ENCODE results near the gene ESPN. TPM values are rescaled to one million over a fixed set of nuclear protein-coding genes. Genes with fewer than 3 reads are reported as not detected.

The ESPN gene
- polyA plus RNA-seq, 1 experiment: not detected

DNA sequence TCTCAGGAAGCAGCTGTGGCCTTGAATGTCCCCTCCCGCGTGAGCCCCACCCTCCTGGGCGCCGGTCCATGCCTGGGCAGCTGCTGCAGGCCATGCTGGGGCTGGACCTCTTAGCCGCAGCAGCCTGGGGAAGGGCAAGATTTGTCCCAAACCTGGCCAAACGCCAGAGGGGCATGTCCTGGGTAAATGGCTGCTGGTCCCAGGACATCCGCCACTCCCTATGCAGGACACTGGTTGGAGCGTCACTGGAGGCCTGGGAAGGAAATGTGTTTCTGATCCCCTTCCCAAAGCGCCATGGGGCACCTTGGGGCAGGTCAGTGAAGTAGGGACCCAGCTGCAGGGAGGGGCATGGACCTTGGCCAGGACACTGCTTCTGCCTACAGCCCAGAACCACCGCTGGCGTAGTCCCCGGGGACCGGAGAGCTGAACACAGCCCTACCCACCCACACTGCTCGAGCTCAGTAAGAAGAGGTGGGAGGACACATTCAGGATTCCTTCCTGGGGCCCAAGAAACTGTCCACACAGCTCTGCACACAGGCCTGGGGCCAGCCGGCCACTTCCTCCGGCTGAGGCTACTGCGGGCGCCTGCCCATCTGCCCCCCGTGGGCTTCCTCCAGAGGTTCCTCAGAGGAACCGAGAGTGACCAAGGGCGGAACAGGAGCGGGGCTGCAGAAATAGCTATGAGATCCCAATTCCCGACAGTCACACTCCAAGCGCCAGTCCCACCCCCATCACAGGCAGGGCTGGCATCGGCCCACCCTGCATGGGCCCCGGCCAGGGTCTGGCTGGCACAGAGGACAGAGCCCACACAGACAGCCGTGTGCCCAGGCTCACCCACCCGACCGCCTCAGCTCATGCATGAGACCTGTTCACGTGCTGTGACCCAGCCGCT lies 77.7 kb downstream of the ESPN start:
- Histone ChIP-seq H3K27me3 (ENCODE audit: control insufficient read depth, insufficient read depth, low read length) (no peaks in the 10 kb centered on the region), H3K36me3 (ENCODE audit: control insufficient read depth, insufficient read depth, low read length) (no peaks in the 10 kb centered on the region), H3K4me3 (ENCODE audit: low read depth, low read length) (no peak overlapping the region)
- ChIA-PET POLR2A (no interaction called here), CTCF (interaction anchor here (1.1 to 1.4 kb wide), 3 partner anchors 12 to 20 kb away, joined by 3 to 4 read pairs (median 3); no protein-coding TSS in a partner anchor)
- no peak for DNase-seq (ENCODE audit: low read depth)
- TF ChIP-seq, protein P1, sequence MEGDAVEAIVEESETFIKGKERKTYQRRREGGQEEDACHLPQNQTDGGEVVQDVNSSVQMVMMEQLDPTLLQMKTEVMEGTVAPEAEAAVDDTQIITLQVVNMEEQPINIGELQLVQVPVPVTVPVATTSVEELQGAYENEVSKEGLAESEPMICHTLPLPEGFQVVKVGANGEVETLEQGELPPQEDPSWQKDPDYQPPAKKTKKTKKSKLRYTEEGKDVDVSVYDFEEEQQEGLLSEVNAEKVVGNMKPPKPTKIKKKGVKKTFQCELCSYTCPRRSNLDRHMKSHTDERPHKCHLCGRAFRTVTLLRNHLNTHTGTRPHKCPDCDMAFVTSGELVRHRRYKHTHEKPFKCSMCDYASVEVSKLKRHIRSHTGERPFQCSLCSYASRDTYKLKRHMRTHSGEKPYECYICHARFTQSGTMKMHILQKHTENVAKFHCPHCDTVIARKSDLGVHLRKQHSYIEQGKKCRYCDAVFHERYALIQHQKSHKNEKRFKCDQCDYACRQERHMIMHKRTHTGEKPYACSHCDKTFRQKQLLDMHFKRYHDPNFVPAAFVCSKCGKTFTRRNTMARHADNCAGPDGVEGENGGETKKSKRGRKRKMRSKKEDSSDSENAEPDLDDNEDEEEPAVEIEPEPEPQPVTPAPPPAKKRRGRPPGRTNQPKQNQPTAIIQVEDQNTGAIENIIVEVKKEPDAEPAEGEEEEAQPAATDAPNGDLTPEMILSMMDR (IDR thresholded peaks at IDR 0.05; ENCODE audit: insufficient read depth, low read depth, low read length): no peak

DNA sequence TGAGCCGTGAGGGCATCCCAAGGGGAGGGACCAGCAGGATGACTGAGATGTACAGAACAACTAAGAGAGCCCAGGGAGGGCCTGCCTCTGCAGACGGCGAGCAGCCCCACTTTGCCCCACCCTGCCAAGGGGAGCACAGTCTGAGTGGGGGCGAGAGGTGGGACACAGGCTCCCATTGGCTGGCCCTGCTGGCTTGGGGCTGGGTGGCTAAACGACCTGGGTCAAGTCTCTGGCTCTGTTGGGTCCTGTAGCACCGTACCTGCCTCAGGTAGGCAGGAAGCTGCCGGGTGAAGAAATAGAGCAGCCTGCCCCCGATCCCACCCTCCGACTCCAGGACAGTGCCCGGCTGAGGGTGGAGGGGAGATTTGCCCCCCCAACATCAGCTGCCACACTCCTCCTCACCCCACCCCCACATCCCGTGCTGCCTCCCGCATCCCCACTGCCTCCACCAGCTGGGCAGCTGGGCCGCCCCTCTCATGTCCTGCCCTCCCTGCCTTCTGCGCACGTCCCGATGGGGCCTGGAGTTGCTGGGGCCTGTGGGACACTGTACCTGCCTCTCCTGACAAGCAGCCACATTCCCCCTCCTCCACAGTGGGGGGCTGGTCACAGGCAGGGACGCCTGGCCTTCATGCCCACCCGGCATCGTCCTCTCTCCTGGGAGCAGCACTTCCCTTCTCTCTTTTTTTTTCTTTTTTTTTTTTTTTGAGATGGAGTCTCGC lies 79.5 kb downstream of the ESPN start:
- DNase-seq (ENCODE audit: low read depth): no peak
- Histone ChIP-seq H3K36me3 (ENCODE audit: control insufficient read depth, insufficient read depth, low read length) (no peaks in the 10 kb centered on the region), H3K4me3 (ENCODE audit: low read depth, low read length) (no peak overlapping the region), H3K27me3 (ENCODE audit: control insufficient read depth, insufficient read depth, low read length) (no peaks in the 10 kb centered on the region)
- TF ChIP-seq, protein P1 (IDR thresholded peaks at IDR 0.05; ENCODE audit: insufficient read depth, low read depth, low read length): no peak
- CTCF ChIA-PET: interaction anchor here (1.8 kb wide), 1 partner anchor 13 kb away, joined by 3 read pairs; the partner anchor contains the start of gene PLEKHG5
- POLR2A ChIA-PET: no interaction called here

DNA sequence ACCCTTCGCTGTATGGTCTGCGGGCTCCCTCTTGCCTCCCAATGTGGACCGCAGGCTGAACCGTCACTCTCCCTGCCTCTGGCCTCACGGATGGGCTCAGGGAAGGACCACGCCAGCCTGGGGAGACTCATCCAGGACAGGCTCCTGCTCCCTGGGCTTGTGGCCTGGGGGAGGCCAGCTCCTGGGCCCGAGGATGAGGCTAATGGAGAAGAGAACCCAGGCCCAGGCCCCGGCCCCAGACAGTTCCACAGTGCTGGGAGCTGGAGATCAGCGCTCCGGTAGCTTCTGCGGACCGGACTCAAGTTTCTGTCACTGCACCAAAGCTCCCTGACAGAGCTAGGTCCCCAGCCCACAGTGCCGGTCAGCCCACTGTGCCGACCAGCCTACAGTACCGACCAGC lies 80.3 kb downstream of the ESPN start:
- no peaks in the 10 kb centered on the region for H3K27me3 ChIP-seq (ENCODE audit: control insufficient read depth, insufficient read depth, low read length)
- no peak for DNase-seq (ENCODE audit: low read depth)
- no peak overlapping the region for H3K4me3 ChIP-seq (ENCODE audit: low read depth, low read length)
- no peaks in the 10 kb centered on the region for H3K36me3 ChIP-seq (ENCODE audit: control insufficient read depth, insufficient read depth, low read length)
- TF ChIP-seq, protein P1 (IDR thresholded peaks at IDR 0.05; ENCODE audit: insufficient read depth, low read depth, low read length): no peak
- CTCF ChIA-PET: interaction anchor here (0.8 kb wide), 1 partner anchor 12 kb away, joined by 3 read pairs; no protein-coding TSS in a partner anchor
- POLR2A ChIA-PET: no interaction called here

DNA sequence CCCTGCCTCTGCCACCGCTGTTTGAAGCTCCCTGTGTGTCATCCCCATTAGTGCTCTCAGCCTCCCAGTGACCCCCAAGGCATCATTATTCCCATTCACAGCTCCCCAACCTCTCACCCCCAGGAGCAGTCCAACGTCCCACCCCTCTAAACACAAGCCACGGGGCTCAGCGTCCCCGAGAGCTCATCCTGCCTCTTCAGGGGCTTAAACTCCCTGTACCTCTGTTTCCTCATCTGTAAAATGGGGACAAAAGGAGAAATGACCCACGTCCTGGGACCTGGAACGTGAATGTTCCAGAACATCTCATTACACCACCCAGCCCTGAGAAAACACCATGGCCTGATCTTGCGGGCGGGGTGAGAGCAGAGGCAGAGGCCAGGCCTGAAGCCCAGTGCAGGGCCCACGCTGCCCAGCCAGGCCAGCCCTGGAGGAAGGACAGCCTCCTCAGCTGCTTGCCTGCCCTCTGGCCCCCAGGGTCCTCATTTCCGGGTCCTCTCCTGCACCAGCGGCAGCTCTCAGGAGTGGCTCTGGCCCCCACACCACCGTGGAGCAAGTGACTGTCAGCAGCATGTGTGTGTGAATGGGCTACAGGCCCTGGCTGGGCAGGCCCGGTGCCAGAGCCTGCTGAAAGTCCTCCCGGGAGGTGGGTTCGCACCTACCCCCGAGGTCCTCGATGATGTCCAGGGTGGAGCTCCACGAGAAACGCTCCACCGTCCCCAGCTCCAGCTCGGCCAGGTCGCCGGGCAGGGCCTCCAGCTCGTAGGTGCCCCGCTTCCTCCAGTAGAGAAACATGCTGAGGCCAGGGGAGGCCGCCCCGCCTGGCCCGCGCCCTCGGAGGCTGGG lies 81.0 kb downstream of the ESPN start:
- TF ChIP-seq, protein P1 (IDR thresholded peaks at IDR 0.05; ENCODE audit: insufficient read depth, low read depth, low read length): no peak
- Histone ChIP-seq H3K4me3 (ENCODE audit: low read depth, low read length) (no peak overlapping the region), H3K27me3 (ENCODE audit: control insufficient read depth, insufficient read depth, low read length) (no peaks in the 10 kb centered on the region), H3K36me3 (ENCODE audit: control insufficient read depth, insufficient read depth, low read length) (no peaks in the 10 kb centered on the region)
- CTCF ChIA-PET: interaction anchor here (0.8 to 1.6 kb wide), 2 partner anchors 12 kb away, joined by 3 to 5 read pairs; no protein-coding TSS in a partner anchor
- no peak for DNase-seq (ENCODE audit: low read depth)
- POLR2A ChIA-PET: no interaction called here

Data from BJ (cell line).